Kidney (tissue), 14 donors: ENCODE results near the gene CDH12. TPM values are rescaled to one million over a fixed set of nuclear protein-coding genes. Genes with fewer than 3 reads are reported as not detected.

ENCODE experiments used
- DNase-seq, 5 donors: peaks; one replicate each; pipeline ENCODE4 v3.0.0-alpha.2; 2013 to 2020
- FAIRE-seq: peaks from 2 replicates; lab custom pipeline; 2012; peaks lifted over from hg19 to GRCh38; lab: Jason Lieb, UNC
- H3K27ac ChIP-seq, 2 donors: one replicate each; pipeline ENCODE4 v1.7.0; 2013; ENCODE audit warnings: low read depth in 2 of 2, low read length in 2 of 2, inconsistent platforms in 1 of 2
- H3K27me3 ChIP-seq: one replicate; pipeline ENCODE4 v1.7.1; 2013; ENCODE audit warnings: low read length, inconsistent platforms; ENCODE audit not compliant: control insufficient read depth, insufficient read depth
- H3K36me3 ChIP-seq, 3 donors: one replicate each; pipeline versions ENCODE4 v1.7.0 to v1.7.1; 2013; ENCODE audit warnings: low read length in 3 of 3, control low read depth in 1 of 3, inconsistent platforms in 1 of 3; ENCODE audit not compliant: insufficient read depth in 3 of 3, control insufficient read depth in 2 of 3
- H3K4me1 ChIP-seq, 3 donors: one replicate each; pipeline versions ENCODE4 v1.7.0 to v1.7.1; 2013; ENCODE audit warnings: low read length in 3 of 3, inconsistent platforms in 1 of 3, low read depth in 1 of 3; ENCODE audit not compliant: control insufficient read depth in 2 of 3, insufficient read depth in 2 of 3
- H3K4me3 ChIP-seq, 3 donors: one replicate each; pipeline versions ENCODE4 v1.7.0 to v1.8.1; 2013; ENCODE audit warnings: low read length in 3 of 3, control low read depth in 1 of 3, inconsistent platforms in 1 of 3
- H3K9ac ChIP-seq, 3 donors: one replicate each; pipeline versions ENCODE4 v1.7.0 to v1.7.1; 2013; ENCODE audit warnings: low read length in 3 of 3, control low read depth in 1 of 3, inconsistent platforms in 1 of 3
- H3K9me3 ChIP-seq, 3 donors: one replicate each; pipeline versions ENCODE4 v1.7.0 to v1.7.1; 2013; ENCODE audit warnings: low read length in 3 of 3, control low read depth in 1 of 3, inconsistent platforms in 1 of 3; ENCODE audit not compliant: control insufficient read depth in 2 of 3, insufficient read depth in 1 of 3
- intact Hi-C: fragments of 100-400 bp; cut with DNase I; formaldehyde crosslinking; loops from one replicate; pipeline ENCODE4 v1.11.1; 2022
- polyA plus RNA-seq: library from polyadenylated mRNA; stranded (reverse); fragments of 350-450 nt; fragmentation: Illumina TruSeq; extraction: RNeasy Lipid Tissue Mini Kit (QIAGEN cat#74804); gene quantifications from one replicate; pipeline ENCODE4 v1.2.3, GENCODE V29; 2014; ENCODE audit warnings: low read depth, low replicate concordance; ENCODE audit not compliant: insufficient read depth
- total RNA-seq: library from RNA; stranded (reverse); fragmentation: NEBNext Ultra II Directional; extraction: Animal tissue kit (Norgen Biotek cat#: 25700); gene quantifications from one replicate; pipeline ENCODE4 v1.2.1, GENCODE V29; 2021
- TF ChIP-seq, protein P1 (sequence below): IDR thresholded peaks from 3 replicates; pipeline ENCODE4 v1.5.1; 2012; ENCODE audit warnings: mild to moderate bottlenecking, moderate library complexity, borderline replicate concordance; ENCODE audit not compliant: insufficient read depth; ENCODE audit errors: extremely low read depth
- donor health status: control.
- donor health status: control.
- donor health status: control.
- donor health status: control.
- donor health status: control.
- donor health status: DM: yes; HTN: yes; CAD: no.
- donor health status: Normal renal cell carcinoma (clear cell type).

The CDH12 gene
- total and polyA plus RNA-seq, 2 donors from 2014 or later: 0.17 TPM; not detected in 1

DNA sequence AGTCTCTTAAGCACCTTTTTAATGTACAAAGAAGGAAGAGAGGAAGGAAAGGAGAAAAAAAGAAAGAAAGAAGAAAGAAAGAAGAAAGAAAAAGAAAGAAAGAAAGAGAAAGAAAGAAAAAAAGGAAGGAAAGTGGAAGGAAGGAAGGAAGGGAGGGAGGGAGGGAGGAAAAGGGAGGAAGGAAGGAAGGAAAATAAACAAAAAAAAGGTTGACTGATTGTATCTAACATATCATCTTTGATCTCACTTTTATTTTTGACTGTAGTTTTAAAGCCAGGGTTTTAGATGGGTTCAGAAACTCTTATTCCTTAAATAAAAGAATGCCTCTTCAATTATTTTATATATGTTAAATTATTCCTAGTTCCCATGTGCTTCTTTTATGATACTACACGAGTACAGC lies 794.5 kb downstream of the CDH12 start:
- intact Hi-C loops: no loop called here
- no peaks in the 10 kb centered on the region for H3K36me3 ChIP-seq
- DNase-seq (no peak), FAIRE-seq (no peak)
- TF ChIP-seq, protein P1, sequence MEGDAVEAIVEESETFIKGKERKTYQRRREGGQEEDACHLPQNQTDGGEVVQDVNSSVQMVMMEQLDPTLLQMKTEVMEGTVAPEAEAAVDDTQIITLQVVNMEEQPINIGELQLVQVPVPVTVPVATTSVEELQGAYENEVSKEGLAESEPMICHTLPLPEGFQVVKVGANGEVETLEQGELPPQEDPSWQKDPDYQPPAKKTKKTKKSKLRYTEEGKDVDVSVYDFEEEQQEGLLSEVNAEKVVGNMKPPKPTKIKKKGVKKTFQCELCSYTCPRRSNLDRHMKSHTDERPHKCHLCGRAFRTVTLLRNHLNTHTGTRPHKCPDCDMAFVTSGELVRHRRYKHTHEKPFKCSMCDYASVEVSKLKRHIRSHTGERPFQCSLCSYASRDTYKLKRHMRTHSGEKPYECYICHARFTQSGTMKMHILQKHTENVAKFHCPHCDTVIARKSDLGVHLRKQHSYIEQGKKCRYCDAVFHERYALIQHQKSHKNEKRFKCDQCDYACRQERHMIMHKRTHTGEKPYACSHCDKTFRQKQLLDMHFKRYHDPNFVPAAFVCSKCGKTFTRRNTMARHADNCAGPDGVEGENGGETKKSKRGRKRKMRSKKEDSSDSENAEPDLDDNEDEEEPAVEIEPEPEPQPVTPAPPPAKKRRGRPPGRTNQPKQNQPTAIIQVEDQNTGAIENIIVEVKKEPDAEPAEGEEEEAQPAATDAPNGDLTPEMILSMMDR: no peak
- no peaks in the 10 kb centered on the region for H3K27me3 ChIP-seq
- H3K27ac ChIP-seq: no peak overlapping the region
- H3K4me3 ChIP-seq: no peak overlapping the region
- H3K9ac ChIP-seq: no peak overlapping the region
- H3K9me3 ChIP-seq: no peaks in the 10 kb centered on the region
- H3K4me1 ChIP-seq: no peaks in the 10 kb centered on the region

GRCh38 chr5:22057012-22057411 lies 796.1 kb downstream of the CDH12 start:
- FAIRE-seq: no peak
- H3K4me3 ChIP-seq: no peak overlapping the region
- TF ChIP-seq, protein P1: no peak
- no peak overlapping the region for H3K9ac ChIP-seq
- H3K36me3 ChIP-seq: no peaks in the 10 kb centered on the region
- no peak overlapping the region for H3K27ac ChIP-seq
- no peaks in the 10 kb centered on the region for H3K4me1 ChIP-seq
- no peak for DNase-seq
- intact Hi-C loops: no loop called here
- H3K27me3 ChIP-seq: no peaks in the 10 kb centered on the region
- no peaks in the 10 kb centered on the region for H3K9me3 ChIP-seq

GRCh38 chr5:22056601-22057000 lies 796.5 kb downstream of the CDH12 start:
- Histone ChIP-seq H3K9ac (no peak overlapping the region), H3K9me3 (no peaks in the 10 kb centered on the region), H3K36me3 (no peaks in the 10 kb centered on the region), H3K27me3 (no peaks in the 10 kb centered on the region), H3K4me3 (no peak overlapping the region), H3K27ac (no peak overlapping the region), H3K4me1 (no peaks in the 10 kb centered on the region)
- TF ChIP-seq, protein P1: no peak
- intact Hi-C loops: no loop called here
- FAIRE-seq (no peak), DNase-seq (no peak)

DNA sequence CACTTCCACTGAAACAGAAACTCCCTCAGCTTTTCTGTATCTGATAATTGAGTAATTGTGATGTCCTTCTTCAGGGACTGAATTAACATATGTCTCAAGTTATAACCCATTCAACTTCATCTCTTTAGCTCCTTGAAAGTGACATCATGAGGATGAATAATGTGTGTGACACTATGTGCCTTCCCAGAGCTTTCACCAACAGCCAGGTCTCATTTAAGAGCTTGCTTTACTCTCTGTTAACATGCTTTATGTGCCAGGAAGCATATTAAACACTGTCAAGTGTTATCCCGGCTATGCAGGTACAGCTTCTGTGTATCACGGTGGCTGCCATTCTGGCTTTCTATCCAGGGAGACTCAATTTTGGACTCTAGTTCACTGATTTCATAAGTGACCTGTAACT lies 799.9 kb downstream of the CDH12 start:
- Histone ChIP-seq H3K27me3 (no peaks in the 10 kb centered on the region), H3K27ac (no peak overlapping the region), H3K9me3 (no peaks in the 10 kb centered on the region), H3K4me3 (no peak overlapping the region), H3K36me3 (no peaks in the 10 kb centered on the region), H3K9ac (no peak overlapping the region), H3K4me1 (no peaks in the 10 kb centered on the region)
- TF ChIP-seq, protein P1: no peak
- DNase-seq (peak in 2 of 5 donors; percentile 6 to 12), FAIRE-seq (no peak)
- intact Hi-C loops: no loop called here
